Vagina (tissue), 2 donors: ENCODE data around the gene DHFR. TPM values are rescaled to one million over a fixed set of nuclear protein-coding genes. Genes with fewer than 3 reads are reported as not detected.

Experiments
- DNase-seq, 2 donors: peaks; one replicate each; pipeline ENCODE4 v3.0.0-alpha.2; 2017; ENCODE audit errors: extremely low spot score in 2 of 2
- H3K27ac ChIP-seq: fragments of 200-600 bp; sonication (generic); one replicate; pipeline ENCODE4 v1.5.1; 2019
- H3K27me3 ChIP-seq: fragments of 200-600 bp; sonication (generic); one replicate; pipeline ENCODE4 v1.5.1; 2019
- H3K36me3 ChIP-seq, 2 donors: fragments of 200-600 bp; sonication (generic); one replicate each; pipeline ENCODE4 v1.5.1; 2017 to 2019
- H3K4me1 ChIP-seq: fragments of 200-600 bp; sonication (generic); one replicate; pipeline ENCODE4 v1.5.1; 2019
- H3K4me3 ChIP-seq, 2 donors: fragments of 200-600 bp; sonication (generic); 1 replicate in 1 of 2; 2 replicates in 1 of 2; pipeline ENCODE4 v1.5.1; 2016 to 2019
- H3K9me3 ChIP-seq: fragments of 200-600 bp; sonication (generic); one replicate; pipeline ENCODE4 v1.5.1; 2019
- POLR2A ChIP-seq, 2 donors: fragments of 450-650 bp; IDR thresholded peaks; one replicate each; pipeline ENCODE4 v1.6.1; 2017; ENCODE audit warnings: antibody characterized with exemption in 2 of 2, mild to moderate bottlenecking in 2 of 2, moderate library complexity in 2 of 2
- POLR2AphosphoS5 ChIP-seq, 2 donors: sonication (generic); formaldehyde crosslinking; IDR thresholded peaks; one replicate each; pipeline ENCODE4 v1.9.0; 2017; ENCODE audit warnings: antibody characterized with exemption in 2 of 2, mild to moderate bottlenecking in 2 of 2, low read depth in 1 of 2; ENCODE audit not compliant: insufficient read depth in 1 of 2
- intact Hi-C: fragments of 100-400 bp; cut with DNase I; formaldehyde crosslinking; loops from one replicate; pipeline ENCODE4 v1.15.1; 2023
- total RNA-seq: library from RNA; depleted of rRNA; stranded (reverse); fragments of >200 nt; gene quantifications from one replicate; pipeline ENCODE4 v1.2.3, GENCODE V29; 2016
- TF ChIP-seq, protein P1 (sequence below), 3 experiments: fragments of 450-650 bp in 2 of 3; fragments of 200-600 bp in 1 of 3; sonication (generic) in 1 of 3; IDR thresholded peaks; one replicate each; pipeline ENCODE4 v1.5.1; 2017 to 2019; ENCODE audit warnings: antibody characterized with exemption in 3 of 3, mild to moderate bottlenecking in 2 of 3, moderate library complexity in 2 of 3

Gene DHFR
- total RNA-seq, 1 donor from 2014 or later = 6.6 TPM

DNA sequence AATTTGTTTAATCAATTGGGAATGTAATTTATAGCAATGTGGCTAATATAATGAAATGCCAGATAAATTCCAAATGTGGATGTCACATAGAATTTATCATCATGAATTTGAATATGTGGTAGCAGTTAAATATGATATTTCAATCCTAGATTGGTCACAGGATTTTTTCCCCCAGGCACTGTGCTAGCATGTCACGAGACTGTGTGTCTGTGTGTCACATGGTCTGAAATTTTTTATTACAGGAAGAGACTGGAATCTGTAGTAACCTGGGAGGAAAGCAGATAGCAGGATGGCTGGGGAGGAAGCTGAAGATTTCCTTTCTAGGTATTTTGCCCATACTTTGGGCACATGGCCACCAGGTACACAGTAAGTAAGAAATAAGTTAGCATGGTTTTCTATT, 35.7 kb downstream of the DHFR start:
- intact Hi-C loops = no loop called here
- no peaks in the 10 kb centered on the region for H3K36me3 ChIP-seq
- no peak for DNase-seq
- TF ChIP-seq POLR2AphosphoS5 (IDR thresholded peaks at IDR 0.05; ENCODE audit: insufficient read depth in 1 of 2, low read depth in 1 of 2) = no peak
- TF ChIP-seq, protein P1, sequence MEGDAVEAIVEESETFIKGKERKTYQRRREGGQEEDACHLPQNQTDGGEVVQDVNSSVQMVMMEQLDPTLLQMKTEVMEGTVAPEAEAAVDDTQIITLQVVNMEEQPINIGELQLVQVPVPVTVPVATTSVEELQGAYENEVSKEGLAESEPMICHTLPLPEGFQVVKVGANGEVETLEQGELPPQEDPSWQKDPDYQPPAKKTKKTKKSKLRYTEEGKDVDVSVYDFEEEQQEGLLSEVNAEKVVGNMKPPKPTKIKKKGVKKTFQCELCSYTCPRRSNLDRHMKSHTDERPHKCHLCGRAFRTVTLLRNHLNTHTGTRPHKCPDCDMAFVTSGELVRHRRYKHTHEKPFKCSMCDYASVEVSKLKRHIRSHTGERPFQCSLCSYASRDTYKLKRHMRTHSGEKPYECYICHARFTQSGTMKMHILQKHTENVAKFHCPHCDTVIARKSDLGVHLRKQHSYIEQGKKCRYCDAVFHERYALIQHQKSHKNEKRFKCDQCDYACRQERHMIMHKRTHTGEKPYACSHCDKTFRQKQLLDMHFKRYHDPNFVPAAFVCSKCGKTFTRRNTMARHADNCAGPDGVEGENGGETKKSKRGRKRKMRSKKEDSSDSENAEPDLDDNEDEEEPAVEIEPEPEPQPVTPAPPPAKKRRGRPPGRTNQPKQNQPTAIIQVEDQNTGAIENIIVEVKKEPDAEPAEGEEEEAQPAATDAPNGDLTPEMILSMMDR (IDR thresholded peaks at IDR 0.05) = no peak
- no peak for TF ChIP-seq POLR2A (IDR thresholded peaks at IDR 0.05)
- no peak overlapping the region for H3K27ac ChIP-seq
- no peaks in the 10 kb centered on the region for H3K27me3 ChIP-seq
- H3K9me3 ChIP-seq = no peaks in the 10 kb centered on the region
- no peaks in the 10 kb centered on the region for H3K4me1 ChIP-seq
- no peak overlapping the region for H3K4me3 ChIP-seq

DNA sequence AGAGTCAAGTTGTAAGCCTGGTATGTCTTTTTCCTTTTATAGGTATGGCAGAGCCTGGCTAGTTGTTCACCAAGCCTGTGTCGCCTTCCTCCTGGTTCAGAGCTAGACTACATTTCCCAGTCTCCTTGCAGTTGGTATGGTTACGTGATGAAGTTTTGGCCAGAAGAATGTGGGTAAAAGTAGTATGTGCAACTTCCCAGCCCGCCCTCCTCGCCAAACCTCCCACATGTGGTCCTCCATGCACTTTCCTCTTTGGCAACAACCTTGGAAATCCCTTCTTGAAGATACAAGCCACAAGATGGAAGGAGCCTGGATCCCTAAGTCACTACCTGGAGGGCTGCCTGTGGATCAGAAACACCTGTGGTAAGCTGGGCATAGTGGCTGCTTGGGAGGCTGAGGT, 36.3 kb downstream of the DHFR start:
- Histone ChIP-seq H3K9me3 (no peaks in the 10 kb centered on the region), H3K4me1 (no peaks in the 10 kb centered on the region), H3K4me3 (no peak overlapping the region), H3K27me3 (no peaks in the 10 kb centered on the region), H3K36me3 (no peaks in the 10 kb centered on the region), H3K27ac (no peak overlapping the region)
- DNase-seq = no peak
- intact Hi-C loops = no loop called here
- TF ChIP-seq POLR2AphosphoS5 (IDR thresholded peaks at IDR 0.05; ENCODE audit: insufficient read depth in 1 of 2, low read depth in 1 of 2) = no peak
- TF ChIP-seq, protein P1 (IDR thresholded peaks at IDR 0.05) = no peak
- no peak for TF ChIP-seq POLR2A (IDR thresholded peaks at IDR 0.05)

DNA sequence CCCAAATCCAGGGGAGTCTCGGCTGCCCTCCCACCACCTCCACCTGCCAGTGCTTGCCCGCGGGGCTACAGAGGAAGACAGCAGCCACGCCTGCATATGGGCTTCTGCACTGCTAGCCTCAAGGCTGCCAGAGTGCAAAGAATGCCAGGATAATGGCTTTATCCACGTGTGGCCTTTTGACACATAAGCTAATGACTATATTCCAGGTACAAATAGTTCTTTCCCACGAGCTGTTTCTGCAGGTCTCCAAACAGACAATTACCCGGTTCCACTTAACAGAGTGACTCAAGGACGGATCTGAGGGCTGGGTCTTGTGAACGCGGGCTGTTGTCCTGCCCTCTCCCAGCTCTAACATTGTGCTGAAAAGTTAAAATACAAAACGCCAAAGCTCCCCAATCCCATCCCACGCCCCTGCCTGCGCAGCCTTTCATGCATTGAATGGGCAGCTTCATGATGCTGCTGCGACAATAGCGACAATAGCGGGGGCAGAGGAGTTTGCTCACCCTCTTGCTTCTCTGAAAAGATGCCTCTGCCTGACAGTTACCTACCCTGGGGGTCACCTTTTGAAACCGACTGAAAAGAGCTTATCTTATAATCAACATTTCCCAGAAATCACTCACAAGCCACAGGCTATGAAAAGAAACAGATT, 39.4 kb downstream of the DHFR start:
- Histone ChIP-seq H3K27ac (no peak overlapping the region), H3K36me3 (no peaks in the 10 kb centered on the region), H3K4me1 (no peaks in the 10 kb centered on the region), H3K4me3 (no peak overlapping the region), H3K9me3 (no peaks in the 10 kb centered on the region), H3K27me3 (no peaks in the 10 kb centered on the region)
- intact Hi-C loops = no loop called here
- no peak for DNase-seq
- TF ChIP-seq POLR2A (IDR thresholded peaks at IDR 0.05) = no peak
- TF ChIP-seq, protein P1 (IDR thresholded peaks at IDR 0.05) = no peak
- no peak for TF ChIP-seq POLR2AphosphoS5 (IDR thresholded peaks at IDR 0.05; ENCODE audit: insufficient read depth in 1 of 2, low read depth in 1 of 2)

DNA sequence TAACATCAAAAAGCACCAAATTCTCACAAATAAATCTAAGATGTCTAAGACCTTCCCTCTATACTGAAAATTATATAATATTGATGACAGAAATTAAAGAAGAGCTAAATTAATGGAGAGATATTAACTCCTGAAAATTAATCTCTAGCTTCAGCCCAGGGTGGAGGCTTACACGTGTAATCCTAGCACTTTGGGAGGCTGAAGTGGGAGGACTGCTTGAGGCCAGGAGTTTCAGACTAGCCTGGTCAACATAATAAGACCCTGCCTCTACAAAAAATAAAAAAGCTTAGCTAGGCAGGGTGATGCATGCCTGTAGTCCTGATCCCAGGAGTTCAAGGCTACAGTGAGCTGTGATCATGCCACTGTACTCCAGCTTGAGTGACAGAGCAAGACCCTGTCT, 45.1 kb downstream of the DHFR start:
- H3K27ac ChIP-seq = no peak overlapping the region
- H3K27me3 ChIP-seq = no peaks in the 10 kb centered on the region
- intact Hi-C loops = no loop called here
- no peaks in the 10 kb centered on the region for H3K36me3 ChIP-seq
- no peak for TF ChIP-seq POLR2AphosphoS5 (IDR thresholded peaks at IDR 0.05; ENCODE audit: insufficient read depth in 1 of 2, low read depth in 1 of 2)
- TF ChIP-seq POLR2A (IDR thresholded peaks at IDR 0.05) = no peak
- TF ChIP-seq, protein P1 (IDR thresholded peaks at IDR 0.05) = no peak
- H3K9me3 ChIP-seq = no peaks in the 10 kb centered on the region
- H3K4me3 ChIP-seq = no peak overlapping the region
- no peak for DNase-seq
- H3K4me1 ChIP-seq = no peaks in the 10 kb centered on the region

DNA sequence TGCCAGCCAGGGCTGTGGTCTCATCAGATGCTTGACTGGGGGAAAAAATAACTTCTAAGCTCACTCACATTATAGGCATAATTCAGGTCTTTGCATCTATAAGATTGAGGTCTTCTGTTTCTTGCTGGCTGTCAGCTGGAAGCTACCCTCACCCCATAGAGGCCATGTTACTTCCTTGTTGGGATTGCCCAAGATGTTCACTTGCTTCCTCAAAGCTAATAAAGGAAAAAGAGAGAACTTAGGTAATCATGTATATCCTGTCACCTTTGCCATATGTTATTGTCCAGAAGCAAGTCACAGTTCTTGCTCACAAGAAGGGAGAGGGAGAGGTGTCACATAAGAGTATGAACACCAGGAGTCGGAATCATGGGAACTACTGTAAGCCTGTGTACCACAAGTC, 46.1 kb downstream of the DHFR start:
- no peak overlapping the region for H3K27ac ChIP-seq
- no peaks in the 10 kb centered on the region for H3K27me3 ChIP-seq
- DNase-seq = no peak
- H3K36me3 ChIP-seq = no peaks in the 10 kb centered on the region
- H3K4me1 ChIP-seq = no peaks in the 10 kb centered on the region
- no peak for TF ChIP-seq POLR2AphosphoS5 (IDR thresholded peaks at IDR 0.05; ENCODE audit: insufficient read depth in 1 of 2, low read depth in 1 of 2)
- TF ChIP-seq, protein P1 (IDR thresholded peaks at IDR 0.05) = no peak
- no peak for TF ChIP-seq POLR2A (IDR thresholded peaks at IDR 0.05)
- intact Hi-C loops = no loop called here
- H3K4me3 ChIP-seq = no peak overlapping the region
- no peaks in the 10 kb centered on the region for H3K9me3 ChIP-seq
